AG10803 (cell line): Measurements from ENCODE around the gene LAMC1.

Source experiments
- DNase-seq: peaks from one replicate; pipeline ENCODE4 v3.0.0; 2010; ENCODE audit warnings: low read depth
- H3K4me3 ChIP-seq: 2 replicates; pipeline ENCODE4 v1.5.1; 2011; ENCODE audit warnings: mild to moderate bottlenecking, low read length, control low read depth
- CTCF ChIP-seq: conservative IDR thresholded peaks from 2 replicates; pipeline ENCODE4 v1.5.1; 2011; ENCODE audit warnings: mild to moderate bottlenecking, low read length, control low read depth, inconsistent platforms

The LAMC1 gene

GRCh38 chr1:183038333-183038866, 15.2 kb downstream of the LAMC1 start:
- no peak for TF ChIP-seq CTCF
- no peak overlapping the region for H3K4me3 ChIP-seq
- DNase-seq: no peak

GRCh38 chr1:183038913-183039312, 15.7 kb downstream of the LAMC1 start:
- no peak overlapping the region for H3K4me3 ChIP-seq
- TF ChIP-seq CTCF: no peak
- no peak for DNase-seq

GRCh38 chr1:183039330-183039729, 16.1 kb downstream of the LAMC1 start:
- peak overlapping the region; percentile 15 for H3K4me3 ChIP-seq
- DNase-seq: peak; percentile 65
- no peak for TF ChIP-seq CTCF

- no peak for TF ChIP-seq CTCF
- peak overlapping the region; percentile 15 for H3K4me3 ChIP-seq
- DNase-seq: peak; percentile 94
Measured at GRCh38 chr1:183039985-183040447, 16.8 kb downstream of the LAMC1 start.

- peak overlapping the region; percentile 7; the same call in 1 of the 2 replicates for H3K4me3 ChIP-seq
- peak; percentile 50 for DNase-seq
- no peak for TF ChIP-seq CTCF
Measured at GRCh38 chr1:183040547-183040971, 17.3 kb downstream of the LAMC1 start.

- no peak for TF ChIP-seq CTCF
- H3K4me3 ChIP-seq: no peak overlapping the region
Measured at GRCh38 chr1:183043254-183043653, 20.0 kb downstream of the LAMC1 start.

More at GRCh38 chr1:183043254-183043653, 20.0 kb downstream of the LAMC1 start:
- DNase-seq: no peak
